Sigmoid colon (tissue), 7 donors: ENCODE measurements around the gene COP1. TPM values are rescaled to one million over a fixed set of nuclear protein-coding genes. Genes with fewer than 3 reads are reported as not detected.

Source experiments
- DNase-seq: peaks from one replicate; pipeline ENCODE4 v3.0.0-alpha.2; 2019
- H3K27ac ChIP-seq, 4 donors: fragments of 200-600 bp; sonication (generic); one replicate each; pipeline ENCODE4 v1.5.1; 2016 to 2019; ENCODE audit warnings: mild to moderate bottlenecking in 1 of 4
- H3K27me3 ChIP-seq, 3 donors: fragments of 200-600 bp; sonication (generic); one replicate each; pipeline ENCODE4 v1.5.1; 2019; ENCODE audit warnings: mild to moderate bottlenecking in 1 of 3
- H3K36me3 ChIP-seq, 4 donors: fragments of 200-600 bp; sonication (generic); one replicate each; pipeline ENCODE4 v1.5.1; 2016 to 2019
- H3K4me1 ChIP-seq, 4 donors: fragments of 200-600 bp; sonication (generic); one replicate each; pipeline ENCODE4 v1.5.1; 2017 to 2019
- H3K4me3 ChIP-seq, 4 donors: fragments of 200-600 bp; sonication (generic); one replicate each; pipeline ENCODE4 v1.5.1; 2017 to 2019; ENCODE audit warnings: mild to moderate bottlenecking in 2 of 4, moderate library complexity in 1 of 4
- H3K9me3 ChIP-seq, 4 donors: fragments of 200-600 bp in 3 of 4; sonication (generic) in 3 of 4; one replicate each; pipeline versions ENCODE4 v1.5.1 to v1.6.1; 2013 to 2019
- EP300 ChIP-seq, 4 donors: sonication (generic); formaldehyde crosslinking; IDR thresholded peaks; one replicate each; pipeline ENCODE4 v1.6.1; 2017; ENCODE audit warnings: antibody characterized with exemption in 4 of 4
- POLR2A ChIP-seq, 2 donors: fragments of 450-650 bp; IDR thresholded peaks; one replicate each; pipeline ENCODE4 v1.6.1; 2016; ENCODE audit warnings: antibody characterized with exemption in 2 of 2, mild to moderate bottlenecking in 2 of 2, moderate library complexity in 2 of 2
- POLR2AphosphoS5 ChIP-seq, 4 donors: sonication (generic); formaldehyde crosslinking; IDR thresholded peaks; one replicate each; pipeline ENCODE4 v1.6.1; 2017; ENCODE audit warnings: antibody characterized with exemption in 4 of 4
- WGBS, 2 donors: extraction: QIAGEN DNeasy Blood & Tissue Kit; methylation state at CpG; one replicate each; pipeline ENCODE4 v1.1.7; 2013; 5-methylcytosine and 5-hydroxymethylcytosine counted together
- intact Hi-C: fragments of 100-400 bp; cut with DNase I; formaldehyde crosslinking; loops from one replicate; pipeline ENCODE4 v1.15.1; 2023
- polyA plus RNA-seq, 3 donors: library from polyadenylated mRNA; stranded (reverse); fragments of 200-250 nt; gene quantifications; one replicate each; pipeline ENCODE4 v1.2.3, GENCODE V29; 2013
- total RNA-seq, 4 donors: library from RNA; depleted of rRNA; stranded (reverse); fragments of >200 nt; gene quantifications; one replicate each; pipeline ENCODE4 v1.1.0, GENCODE V29; 2016
- TF ChIP-seq, protein P1 (sequence below), 4 experiments: fragments of 450-650 bp in 3 of 4; fragments of 200-600 bp in 1 of 4; IDR thresholded peaks; one replicate each; pipeline ENCODE4 v1.5.1; 2016 to 2019; ENCODE audit warnings: antibody characterized with exemption in 4 of 4, mild to moderate bottlenecking in 3 of 4, moderate library complexity in 2 of 4
- donor health status: healthy with polysubstance abuse.
- donor health status: Bipolar disorder and iron deficiency.
- donor health status: healthy.

Gene COP1
- total and polyA plus RNA-seq, 7 donors: 33.9 to 64.5 (median 55.9) TPM

DNA sequence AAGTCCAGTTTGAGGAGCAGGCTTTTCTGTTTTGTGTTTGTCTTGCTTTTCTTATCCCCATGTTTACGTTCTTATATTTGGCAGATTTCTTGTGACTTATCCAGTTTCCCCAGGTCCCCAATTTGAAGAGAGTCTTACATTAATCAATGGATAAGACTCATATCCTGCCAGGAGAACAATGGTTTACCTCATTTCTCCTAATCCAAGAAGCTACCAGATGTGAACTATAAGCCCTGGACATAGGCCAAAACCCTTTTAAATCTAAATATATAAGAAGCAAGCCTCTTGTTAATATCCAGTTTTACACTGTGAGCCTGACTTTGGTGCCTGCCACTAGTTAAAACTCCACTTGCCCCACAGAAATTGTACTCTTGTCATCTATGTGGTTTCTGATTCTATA is 15.1 kb upstream of the COP1 start:
- WGBS, 2 donors: 83 to 85% methylated on average over 1 of the region's 1 CpG

GRCh38 chr1:176220100-176220689 is 13.1 kb upstream of the COP1 start:
- Histone ChIP-seq H3K4me3 (no peak overlapping the region), H3K27me3 (no peaks in the 10 kb centered on the region), H3K9me3 (no peaks in the 10 kb centered on the region), H3K4me1 (no peaks in the 10 kb centered on the region), H3K36me3 (no peaks in the 10 kb centered on the region), H3K27ac (no peak overlapping the region)
- WGBS, 2 donors: 37 to 73% methylated on average over 8 of the region's 8 CpGs
- intact Hi-C loops: no loop called here
- DNase-seq: no peak
- TF ChIP-seq POLR2A (IDR thresholded peaks at IDR 0.05): no peak
- TF ChIP-seq, protein P1, sequence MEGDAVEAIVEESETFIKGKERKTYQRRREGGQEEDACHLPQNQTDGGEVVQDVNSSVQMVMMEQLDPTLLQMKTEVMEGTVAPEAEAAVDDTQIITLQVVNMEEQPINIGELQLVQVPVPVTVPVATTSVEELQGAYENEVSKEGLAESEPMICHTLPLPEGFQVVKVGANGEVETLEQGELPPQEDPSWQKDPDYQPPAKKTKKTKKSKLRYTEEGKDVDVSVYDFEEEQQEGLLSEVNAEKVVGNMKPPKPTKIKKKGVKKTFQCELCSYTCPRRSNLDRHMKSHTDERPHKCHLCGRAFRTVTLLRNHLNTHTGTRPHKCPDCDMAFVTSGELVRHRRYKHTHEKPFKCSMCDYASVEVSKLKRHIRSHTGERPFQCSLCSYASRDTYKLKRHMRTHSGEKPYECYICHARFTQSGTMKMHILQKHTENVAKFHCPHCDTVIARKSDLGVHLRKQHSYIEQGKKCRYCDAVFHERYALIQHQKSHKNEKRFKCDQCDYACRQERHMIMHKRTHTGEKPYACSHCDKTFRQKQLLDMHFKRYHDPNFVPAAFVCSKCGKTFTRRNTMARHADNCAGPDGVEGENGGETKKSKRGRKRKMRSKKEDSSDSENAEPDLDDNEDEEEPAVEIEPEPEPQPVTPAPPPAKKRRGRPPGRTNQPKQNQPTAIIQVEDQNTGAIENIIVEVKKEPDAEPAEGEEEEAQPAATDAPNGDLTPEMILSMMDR (IDR thresholded peaks at IDR 0.05): no peak
- TF ChIP-seq EP300 (IDR thresholded peaks at IDR 0.05): no peak
- no peak for TF ChIP-seq POLR2AphosphoS5 (IDR thresholded peaks at IDR 0.05)

More for the DNA sequence above, 15.1 kb upstream of the COP1 start:
- no peaks in the 10 kb centered on the region for H3K27me3 ChIP-seq
- H3K9me3 ChIP-seq: no peaks in the 10 kb centered on the region
- no peaks in the 10 kb centered on the region for H3K36me3 ChIP-seq
- intact Hi-C loops: no loop called here
- DNase-seq: no peak
- H3K4me3 ChIP-seq: no peak overlapping the region
- no peak overlapping the region for H3K27ac ChIP-seq
- TF ChIP-seq, protein P1 (IDR thresholded peaks at IDR 0.05): no peak
- TF ChIP-seq POLR2A (IDR thresholded peaks at IDR 0.05) (no peak), POLR2AphosphoS5 (IDR thresholded peaks at IDR 0.05) (no peak), EP300 (IDR thresholded peaks at IDR 0.05) (no peak)
- no peaks in the 10 kb centered on the region for H3K4me1 ChIP-seq

DNA sequence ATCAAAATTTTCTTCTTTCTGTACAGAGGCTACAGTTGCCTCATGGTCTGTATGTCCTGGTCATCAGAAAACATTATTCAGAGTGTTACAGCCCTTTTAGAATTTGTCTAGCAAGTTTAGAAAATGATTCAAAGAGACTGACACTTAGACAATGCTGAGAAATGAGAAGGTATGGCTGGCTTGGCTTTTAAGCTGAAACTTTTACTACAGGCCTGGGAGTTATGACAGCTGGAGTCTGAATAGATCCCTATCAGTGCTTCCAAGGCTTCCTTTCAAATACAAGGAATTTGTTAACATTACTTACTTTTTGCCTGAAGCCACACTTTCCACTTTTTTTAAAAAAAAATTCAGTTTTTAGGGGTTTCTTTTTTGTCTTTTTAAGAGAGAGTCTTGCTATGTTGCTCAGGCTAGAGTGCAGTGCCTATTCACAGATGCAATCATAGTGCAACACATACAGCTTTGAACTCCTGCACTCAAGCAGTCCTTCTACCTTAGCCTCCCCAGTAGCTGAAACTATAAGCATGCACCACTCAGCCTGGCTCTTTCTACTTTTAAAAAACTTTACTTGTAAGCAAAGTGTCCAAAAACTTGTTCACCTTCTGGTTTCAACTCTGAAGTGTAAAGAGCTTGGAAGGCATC is 10.5 kb upstream of the COP1 start:
- no peaks in the 10 kb centered on the region for H3K9me3 ChIP-seq
- H3K4me1 ChIP-seq: no peaks in the 10 kb centered on the region
- H3K27me3 ChIP-seq: no peaks in the 10 kb centered on the region
- no peak overlapping the region for H3K4me3 ChIP-seq
- DNase-seq: no peak
- intact Hi-C loops: no loop called here
- no peak overlapping the region for H3K27ac ChIP-seq
- H3K36me3 ChIP-seq: no peaks in the 10 kb centered on the region
- TF ChIP-seq POLR2AphosphoS5 (IDR thresholded peaks at IDR 0.05) (no peak), POLR2A (IDR thresholded peaks at IDR 0.05) (no peak), EP300 (IDR thresholded peaks at IDR 0.05) (no peak)
- TF ChIP-seq, protein P1 (IDR thresholded peaks at IDR 0.05): no peak

DNA sequence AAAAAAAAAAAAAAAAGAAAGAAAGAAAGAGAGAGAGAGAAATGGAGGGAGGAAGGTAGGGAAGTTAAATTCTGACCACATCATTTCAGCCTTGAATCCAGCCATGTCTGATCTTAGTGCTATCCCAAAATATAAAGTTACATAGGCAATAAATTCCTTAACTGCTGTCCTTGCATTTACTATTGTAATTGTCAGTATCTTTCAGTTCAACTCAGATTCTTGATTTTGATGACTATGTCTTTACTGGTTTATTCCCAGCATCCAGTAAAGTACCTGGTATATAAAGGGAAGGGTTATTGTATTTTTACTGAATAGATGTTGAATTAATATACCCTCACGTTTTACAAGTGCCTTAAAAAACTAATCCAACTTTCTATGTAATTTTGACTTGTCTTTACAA is 8.9 kb upstream of the COP1 start:
- intact Hi-C loops: no loop called here
- no peak overlapping the region for H3K4me3 ChIP-seq
- WGBS, 2 donors: 63 to 66% methylated on average over 1 of the region's 1 CpG

DNA sequence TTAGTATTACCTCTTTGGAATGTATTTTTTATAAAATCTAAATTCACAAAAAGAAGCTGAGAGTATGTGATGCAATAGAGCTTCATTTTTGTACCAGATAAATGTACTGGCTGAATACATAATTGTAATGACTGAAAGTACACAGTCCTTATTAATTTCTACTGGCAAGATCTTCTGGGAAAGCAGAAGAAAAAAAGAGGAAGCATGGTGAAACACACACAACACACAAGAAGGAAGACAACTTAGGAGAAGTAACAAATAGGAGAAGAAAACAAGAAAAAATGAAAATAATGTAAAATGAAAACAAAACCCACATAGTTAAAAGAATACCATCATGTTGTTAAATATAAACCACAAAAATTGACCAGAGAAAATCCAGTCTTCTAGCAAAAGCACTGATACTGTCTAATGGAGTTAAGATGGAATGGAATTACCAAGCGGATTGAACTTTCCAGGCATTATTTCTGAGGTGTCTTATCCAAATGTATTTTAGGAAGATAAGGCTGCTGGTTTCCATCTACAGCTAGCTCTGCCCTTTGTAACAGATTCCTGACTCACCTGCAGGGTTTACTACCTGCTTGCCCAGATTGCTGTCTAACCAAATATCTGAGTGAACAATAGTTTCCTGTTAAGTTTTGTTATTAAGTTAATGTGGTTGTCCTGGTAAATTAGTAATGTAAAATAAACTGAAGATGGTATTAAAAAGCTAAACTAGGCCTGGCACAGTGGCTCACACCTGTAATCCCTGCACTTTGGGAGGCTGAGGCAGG is 4.5 kb upstream of the COP1 start:
- H3K27me3 ChIP-seq: no peaks in the 10 kb centered on the region
- 27 to 74% methylated on average over 1 of the region's 1 CpG for WGBS, 2 donors
- H3K4me1 ChIP-seq: peaks cover 0 to 6% (median 3%) of the 10 kb centered on the region in 4 donors
- no peak for DNase-seq
- H3K36me3 ChIP-seq: no peaks in the 10 kb centered on the region
- no peak overlapping the region for H3K4me3 ChIP-seq
- intact Hi-C loops: no loop called here
- H3K27ac ChIP-seq: no peak overlapping the region
- TF ChIP-seq POLR2AphosphoS5 (IDR thresholded peaks at IDR 0.05): no peak
- no peak for TF ChIP-seq EP300 (IDR thresholded peaks at IDR 0.05)
- H3K9me3 ChIP-seq: no peaks in the 10 kb centered on the region

More for the DNA sequence above, 8.9 kb upstream of the COP1 start:
- no peak for TF ChIP-seq EP300 (IDR thresholded peaks at IDR 0.05)
- no peak for TF ChIP-seq POLR2A (IDR thresholded peaks at IDR 0.05)
- Histone ChIP-seq H3K27me3 (no peaks in the 10 kb centered on the region), H3K36me3 (no peaks in the 10 kb centered on the region), H3K4me1 (no peaks in the 10 kb centered on the region), H3K27ac (no peak overlapping the region), H3K9me3 (no peaks in the 10 kb centered on the region)
- DNase-seq: no peak
